ENCODE results near the gene ARHGAP15.

DNA sequence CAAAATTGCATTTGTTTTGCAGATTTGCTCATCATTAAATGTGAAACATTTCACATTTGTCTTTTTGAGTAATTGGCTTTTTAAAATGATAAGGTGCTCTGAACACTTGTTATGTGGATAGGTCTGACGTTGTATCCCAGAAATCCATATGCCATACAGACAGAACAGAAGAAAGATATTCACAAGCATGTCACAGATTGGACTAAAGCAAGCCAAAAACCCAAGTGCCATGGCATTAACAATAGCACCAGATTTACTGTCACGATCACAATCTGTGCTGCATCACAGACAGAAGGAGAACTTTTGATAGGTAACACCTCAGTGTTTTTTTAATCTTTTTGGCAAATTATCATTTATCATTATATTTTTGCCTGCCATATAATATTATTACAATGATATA, 272.6 kb downstream of the ARHGAP15 start:
- no peak for TF ChIP-seq BHLHE40 (IDR thresholded peaks at IDR 0.05; ENCODE audit: low read depth, low read length)
- no peak for TF ChIP-seq MYC (IDR thresholded peaks at IDR 0.05; ENCODE audit: borderline replicate concordance, low read length)

All from A549 (cell line).